ENCODE measurements around the gene EML6.

The EML6 gene

DNA sequence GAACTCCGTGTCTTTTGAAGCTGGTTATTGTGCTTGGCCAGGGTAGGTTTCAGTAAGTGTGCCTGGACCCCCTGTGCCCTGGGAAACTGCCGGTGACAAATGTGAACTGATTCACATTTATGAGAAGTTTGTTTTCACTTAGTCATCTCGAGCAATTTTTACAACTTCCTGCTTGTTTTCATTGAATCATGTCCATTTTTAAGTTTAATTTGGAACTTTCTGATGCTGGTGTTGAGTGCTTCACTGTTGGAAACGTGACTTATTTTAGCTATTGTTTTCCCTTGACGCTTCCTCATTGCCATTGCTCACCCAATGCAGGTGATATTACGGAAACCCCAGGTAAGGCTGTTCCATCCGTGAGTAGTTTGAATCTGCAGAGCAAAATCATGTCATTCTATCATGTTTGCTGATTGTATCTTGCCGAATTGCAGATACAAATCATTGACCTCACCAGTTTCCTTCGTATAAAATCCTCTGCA lies 229.6 kb downstream of the EML6 start:
- DNase-seq: no peak

DNA sequence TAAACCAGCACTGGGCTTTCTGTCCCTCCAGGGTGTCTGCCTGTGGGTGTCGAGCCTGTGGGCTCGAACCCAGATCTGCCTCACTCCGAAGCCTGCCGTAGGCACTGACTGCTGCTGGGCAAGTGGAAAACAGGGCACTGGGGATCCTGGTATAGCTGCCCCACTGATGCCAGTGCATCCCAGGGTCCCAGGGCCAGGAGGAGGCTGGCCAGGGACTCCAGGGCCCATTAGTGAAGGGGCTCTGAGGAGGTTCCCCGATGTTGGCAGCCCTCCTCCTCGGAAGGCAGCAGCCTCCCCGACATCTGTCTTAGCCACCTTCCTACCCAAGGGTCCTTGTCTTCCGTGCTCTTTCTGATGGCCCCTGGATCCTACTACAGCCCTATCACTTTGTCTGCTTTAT lies 230.7 kb downstream of the EML6 start:
- no peak for DNase-seq

DNA sequence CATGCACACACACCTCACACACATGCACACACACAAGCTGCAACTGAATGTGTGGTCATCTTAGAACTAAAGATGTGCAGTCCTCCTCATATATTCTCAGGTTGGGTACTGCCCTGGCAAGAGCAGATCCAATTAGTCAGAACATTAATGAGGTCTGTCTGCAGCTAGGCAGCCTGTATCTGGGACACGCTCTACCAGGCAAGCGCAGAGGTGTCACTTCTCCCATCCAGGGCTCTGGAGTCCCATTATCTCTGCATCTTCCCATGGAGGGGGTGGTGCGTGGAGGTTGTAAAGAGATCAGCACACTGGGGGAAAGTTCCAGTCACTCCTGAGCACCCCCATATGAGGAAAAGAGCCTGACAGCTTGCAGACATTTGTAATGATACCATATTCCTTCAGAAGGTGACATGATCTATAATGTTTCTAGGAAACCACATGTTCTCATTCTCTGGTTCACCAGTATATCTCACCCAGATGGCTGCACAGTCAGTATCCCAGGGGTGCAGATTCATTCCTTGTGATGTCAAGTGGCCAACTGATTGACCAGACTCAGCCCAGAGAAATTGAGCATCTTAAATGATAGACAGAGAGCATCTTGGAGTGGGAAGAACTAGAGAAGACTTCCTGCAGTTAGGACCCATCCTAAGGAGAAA lies 231.4 kb downstream of the EML6 start:
- DNase-seq: no peak

- no peak for DNase-seq
Observed at GRCh38 chr2:54955358-54956110, 232.1 kb downstream of the EML6 start.

DNA sequence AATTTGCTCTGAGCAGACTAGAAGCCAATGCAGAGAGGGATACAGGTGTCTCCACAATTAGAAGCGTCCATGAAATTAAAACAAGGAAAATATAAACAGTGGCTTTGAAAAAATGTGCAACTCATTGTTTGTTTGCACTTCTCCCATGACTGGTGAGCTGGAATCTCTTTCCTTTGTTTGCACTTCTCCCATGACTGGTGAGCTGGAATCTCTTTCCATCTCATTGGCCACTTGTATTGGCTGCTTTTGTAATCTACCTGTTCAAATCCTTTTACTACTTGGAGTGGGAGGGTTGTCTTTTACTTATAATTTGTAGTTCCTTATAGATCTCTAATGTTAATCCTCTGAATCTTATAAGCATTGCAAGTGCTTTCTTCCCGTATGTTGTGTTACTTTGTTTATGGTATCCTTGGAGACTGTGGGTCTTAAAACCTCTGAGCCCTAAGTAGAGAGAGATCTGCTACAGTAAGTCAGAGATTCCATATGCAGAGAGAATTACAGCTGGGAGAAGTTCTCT lies 232.7 kb downstream of the EML6 start:
- DNase-seq: no peak

DNA sequence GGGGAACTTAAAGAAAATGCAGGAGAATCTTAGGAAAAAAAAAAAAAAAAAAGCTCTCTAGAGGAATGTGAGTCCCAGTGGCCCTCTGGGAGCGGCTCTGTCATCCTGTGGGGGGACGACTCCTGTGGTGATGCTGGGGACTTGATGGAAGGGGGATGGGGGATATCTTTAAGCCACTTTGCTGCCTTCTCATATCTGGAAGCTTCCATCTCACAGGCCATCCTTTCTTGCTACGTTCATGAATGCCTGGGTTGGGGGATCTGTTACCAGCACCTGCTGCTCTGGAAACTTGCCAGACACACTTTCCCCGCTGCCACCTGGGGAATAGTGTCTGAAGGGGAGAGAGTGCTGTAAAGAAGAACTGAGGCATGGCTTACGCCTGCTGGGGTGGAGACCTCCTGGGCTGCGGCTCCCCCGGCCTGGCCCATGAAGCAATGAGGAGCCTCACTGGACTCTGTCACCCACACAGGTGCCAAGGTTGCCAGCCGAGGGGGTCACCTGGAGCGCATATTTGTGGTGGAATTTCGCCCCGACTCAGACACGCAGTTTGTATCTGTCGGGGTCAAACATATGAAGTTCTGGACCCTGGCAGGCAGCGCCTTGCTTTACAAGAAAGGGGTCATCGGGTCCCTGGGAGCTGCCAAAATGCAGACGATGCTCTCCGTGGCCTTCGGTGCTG lies 234.0 kb downstream of the EML6 start:
- no peak for DNase-seq

DNA sequence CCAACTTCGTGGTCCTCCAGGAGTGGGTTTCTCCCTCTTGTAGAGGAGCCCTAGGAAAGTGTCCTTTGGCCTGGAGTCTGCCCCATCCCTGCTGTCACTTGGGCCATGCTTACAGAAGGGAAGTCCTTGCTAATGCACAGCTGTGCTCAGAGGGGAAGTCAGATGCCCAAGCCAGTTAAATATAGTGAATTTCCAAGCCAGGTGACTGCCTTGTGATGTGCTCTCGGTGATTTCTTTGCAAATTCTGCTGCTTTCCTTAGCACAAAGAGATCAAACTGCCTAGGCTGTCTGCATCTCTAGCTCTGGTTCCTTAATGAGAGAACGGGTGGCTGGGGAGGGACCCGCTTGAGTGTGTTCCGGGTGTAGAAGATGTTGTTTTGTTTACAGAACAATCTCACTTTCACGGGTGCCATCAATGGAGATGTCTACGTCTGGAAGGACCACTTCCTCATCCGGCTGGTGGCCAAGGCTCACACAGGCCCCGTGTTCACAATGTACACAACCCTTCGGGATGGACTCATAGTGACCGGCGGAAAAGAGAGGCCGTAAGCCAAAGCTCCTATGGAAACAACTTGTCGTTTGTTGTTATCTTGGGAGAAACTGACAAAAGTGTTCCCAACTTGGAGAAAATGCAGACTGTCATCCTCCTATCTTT lies 235.4 kb downstream of the EML6 start:
- no peak for DNase-seq

DNA sequence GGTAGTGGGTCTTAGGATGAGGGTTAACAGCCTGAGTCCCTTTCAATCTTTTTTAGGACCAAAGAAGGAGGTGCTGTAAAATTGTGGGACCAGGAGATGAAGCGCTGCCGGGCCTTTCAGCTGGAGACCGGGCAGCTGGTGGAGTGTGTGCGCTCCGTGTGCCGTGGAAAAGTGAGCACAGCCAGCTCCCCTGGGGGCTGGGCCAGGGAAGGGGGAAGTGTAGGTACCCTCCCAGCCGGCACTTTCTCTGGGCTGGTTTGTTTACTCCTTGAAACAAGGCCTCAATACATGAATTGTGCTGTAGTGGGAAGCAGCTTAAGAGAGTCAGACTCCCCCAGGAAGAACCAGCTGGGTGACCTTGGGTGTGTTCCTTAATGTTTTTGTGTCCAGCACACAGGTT lies 236.7 kb downstream of the EML6 start:
- DNase-seq: no peak

DNA sequence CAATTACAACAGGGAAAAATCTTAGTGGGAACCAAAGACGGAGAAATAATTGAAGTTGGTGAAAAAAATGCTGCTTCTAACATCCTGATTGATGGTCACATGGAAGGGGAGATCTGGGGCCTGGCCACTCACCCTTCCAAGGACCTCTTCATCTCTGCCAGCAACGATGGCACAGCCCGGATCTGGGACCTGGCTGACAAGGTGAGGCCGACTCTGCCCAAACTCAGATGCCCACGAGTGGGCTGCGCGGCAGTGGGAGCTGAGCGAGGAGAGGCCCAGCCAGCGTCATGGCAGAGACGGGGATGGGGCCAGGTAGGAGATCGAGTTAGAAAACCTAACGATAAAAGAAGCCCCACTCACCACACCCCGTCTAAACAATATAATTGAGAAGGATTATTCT lies 239.0 kb downstream of the EML6 start:
- no peak for DNase-seq

DNA sequence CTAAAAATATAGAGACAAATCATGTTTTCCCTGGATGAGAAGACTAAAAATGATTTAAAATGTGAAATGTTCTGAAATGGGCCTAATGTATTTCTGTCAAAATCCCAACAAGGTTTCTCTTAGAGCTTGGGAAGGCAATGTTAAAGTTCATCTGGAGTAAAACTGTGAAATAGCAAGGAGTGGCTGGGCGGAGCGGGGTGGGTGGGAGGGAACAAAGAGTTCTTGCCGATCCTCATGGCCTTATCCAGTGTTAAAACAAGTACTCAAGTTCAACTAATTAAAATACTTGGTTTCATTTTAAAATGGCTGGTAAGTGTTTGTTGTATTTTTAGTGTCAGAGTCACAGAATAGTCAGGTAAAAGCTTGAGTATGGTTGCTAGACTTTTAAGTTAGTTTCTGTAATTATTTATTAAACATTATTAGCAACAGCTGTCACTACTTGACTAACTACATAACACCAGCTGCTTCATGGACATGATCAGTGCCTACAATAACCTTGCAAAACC lies 239.5 kb downstream of the EML6 start:
- DNase-seq: no peak

DNA sequence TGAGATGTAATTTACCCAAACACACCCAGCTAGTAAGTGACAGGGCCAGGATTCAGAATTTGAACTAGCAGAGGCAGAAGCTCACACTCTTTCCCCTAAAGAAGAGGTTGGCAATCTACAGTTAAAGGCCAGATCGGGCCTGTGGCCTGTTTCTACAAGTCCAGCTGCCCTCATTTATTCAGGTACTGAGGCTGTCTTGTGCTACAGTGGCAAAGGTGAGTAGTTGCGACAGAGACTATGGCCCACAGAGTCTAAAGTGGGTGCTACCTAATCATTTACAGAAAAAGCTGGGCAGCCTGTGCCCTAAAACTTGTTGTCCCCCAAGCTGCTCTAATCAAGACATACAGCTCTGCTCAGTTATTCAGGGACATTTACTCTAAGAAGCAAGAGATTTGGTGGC lies 240.0 kb downstream of the EML6 start:
- no peak for DNase-seq

- DNase-seq: no peak
Observed at GRCh38 chr2:54964271-54964670, 240.8 kb downstream of the EML6 start.

DNA sequence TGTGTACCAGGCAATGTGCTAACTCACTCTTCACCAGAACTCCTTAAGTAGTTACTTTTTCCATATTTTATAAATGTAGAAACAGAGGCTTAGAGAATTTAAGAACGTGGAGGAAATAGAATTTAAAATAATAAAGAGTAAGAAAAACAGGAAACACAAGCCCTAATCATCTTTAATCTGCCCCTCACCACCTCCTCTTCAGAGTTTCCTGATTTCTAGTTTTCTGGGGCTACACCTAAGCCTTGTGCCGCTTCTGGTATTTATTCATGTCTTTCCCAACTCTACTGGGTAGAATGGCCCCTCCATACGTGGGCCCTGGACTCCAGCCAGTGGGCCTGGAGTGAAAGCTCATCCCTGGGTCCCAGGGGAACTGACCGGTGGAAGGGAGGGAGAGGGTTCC lies 241.4 kb downstream of the EML6 start:
- DNase-seq: no peak

- DNase-seq: no peak
Observed at GRCh38 chr2:54965425-54965824, 242.0 kb downstream of the EML6 start.

DNA sequence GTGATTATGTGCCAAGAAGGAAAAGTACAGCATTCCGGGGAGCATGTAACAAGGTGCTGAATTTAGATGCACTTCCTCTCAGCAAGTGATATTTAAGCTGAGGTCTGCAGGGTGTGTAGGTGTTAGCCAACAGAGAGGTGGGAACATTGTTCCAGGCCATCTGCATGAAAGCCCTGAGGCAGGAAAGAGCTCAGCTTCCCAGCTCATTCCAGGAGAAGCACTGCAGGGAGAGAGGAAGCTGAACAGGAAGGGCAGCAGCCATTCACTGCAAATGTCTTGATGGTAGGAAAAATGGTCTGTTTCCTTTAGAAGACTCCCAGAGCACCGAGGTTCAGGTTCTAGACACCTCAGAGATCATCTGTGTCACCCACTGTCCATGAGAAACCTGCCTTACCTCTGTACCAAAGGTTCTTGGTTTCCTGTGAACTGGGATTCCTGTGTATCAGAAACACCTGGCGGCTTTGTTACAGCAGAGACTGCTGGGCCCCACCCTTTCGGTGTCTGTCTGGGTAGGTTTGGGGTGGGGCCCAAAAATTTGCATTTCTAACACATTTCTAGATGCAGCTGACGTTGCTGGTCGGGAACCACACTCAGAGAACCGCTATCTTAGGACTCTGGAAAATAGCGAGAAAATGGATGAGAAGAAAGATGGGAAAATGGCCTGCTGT lies 242.8 kb downstream of the EML6 start:
- DNase-seq: no peak

DNA sequence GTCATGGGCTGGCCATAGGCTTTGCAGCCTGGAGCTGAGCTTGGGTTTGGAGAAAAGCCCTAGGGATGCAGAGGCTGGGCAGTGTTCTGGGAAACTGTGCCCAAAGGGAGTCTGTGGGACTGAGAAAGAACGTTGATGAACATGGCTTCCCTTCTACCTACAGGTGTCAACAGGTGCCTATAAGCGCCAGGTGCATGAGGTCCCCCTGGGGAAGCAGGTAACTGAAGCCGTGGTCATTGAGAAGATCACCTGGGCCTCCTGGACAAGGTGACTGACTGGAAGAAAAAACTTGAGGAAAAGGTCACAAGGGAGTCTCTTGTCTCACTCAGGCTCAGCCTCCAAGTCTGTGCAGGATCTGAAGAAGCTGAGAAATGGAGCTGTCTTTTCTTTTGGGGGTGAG lies 243.4 kb downstream of the EML6 start:
- no peak for DNase-seq

DNA sequence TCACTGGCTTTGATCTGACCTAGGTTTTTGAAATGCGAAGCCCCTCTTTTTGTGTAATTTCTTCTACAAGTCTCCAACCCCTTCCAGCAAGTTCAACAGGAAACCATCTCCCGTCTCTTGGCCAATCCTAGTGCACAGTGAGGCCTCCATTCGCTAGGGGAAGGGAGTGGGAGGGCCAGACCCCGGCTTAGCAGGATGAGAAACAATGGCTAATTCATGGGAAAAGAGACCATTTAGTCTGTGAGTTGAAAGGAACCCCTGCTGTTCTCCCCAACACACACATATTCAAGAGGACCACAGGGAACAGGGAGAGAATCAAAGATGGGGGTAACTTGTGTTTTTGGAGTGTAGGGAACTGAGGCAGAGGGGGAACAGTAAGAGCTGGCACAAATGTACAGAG lies 243.8 kb downstream of the EML6 start:
- DNase-seq: no peak

GRCh38 chr2:54967759-54968365 lies 244.4 kb downstream of the EML6 start:
- DNase-seq: no peak

- no peak for DNase-seq
Observed at GRCh38 chr2:54968561-54969218, 245.2 kb downstream of the EML6 start.

DNA sequence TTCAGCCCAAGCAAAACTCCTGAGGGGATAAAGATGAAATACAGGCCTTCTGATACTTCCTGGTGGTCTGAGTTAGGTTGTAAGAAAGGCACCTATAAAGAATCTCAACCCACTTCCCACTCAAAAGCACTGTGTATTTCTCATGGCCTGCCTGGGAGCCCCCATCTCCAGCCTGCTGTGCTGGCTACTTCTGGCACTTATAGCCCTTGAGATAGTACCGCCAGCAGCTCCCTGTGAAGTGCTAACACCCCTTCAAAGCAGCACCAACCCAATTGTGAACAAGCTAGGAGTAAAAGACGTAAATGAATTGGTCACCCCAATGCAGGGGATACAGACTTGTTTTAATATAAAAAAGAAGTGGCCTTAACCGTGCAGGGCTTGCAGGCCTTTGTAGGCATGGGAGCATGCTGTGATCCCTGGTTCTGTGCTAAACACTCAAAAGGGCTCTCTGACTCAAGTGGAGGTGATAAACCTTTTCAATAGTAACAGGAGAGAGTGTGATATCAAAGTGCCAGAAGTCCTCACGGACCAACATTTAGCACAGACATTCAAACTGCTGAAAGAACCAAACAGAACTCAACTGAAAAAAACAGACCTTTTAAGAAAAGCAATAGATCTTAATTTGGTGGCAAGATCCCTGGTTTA lies 246.0 kb downstream of the EML6 start:
- no peak for DNase-seq

- DNase-seq: no peak
Observed at GRCh38 chr2:54969940-54970338, 246.5 kb downstream of the EML6 start.

Measured in SIG-M5 (cell line).